B cell (primary cell): Measurements from ENCODE around the gene KRT72.

Experiments used
- CTCF ChIP-seq: fragments of 200-600 bp; IDR thresholded peaks from one replicate; pipeline ENCODE4 v1.8.0; 2022; ENCODE audit warnings: antibody characterized with exemption, mild to moderate bottlenecking
- EZH2 ChIP-seq: IDR thresholded peaks from 2 replicates; pipeline ENCODE4 v1.6.1; 2012; ENCODE audit warnings: borderline replicate concordance, low read depth, mild to moderate bottlenecking, moderate library complexity, low read length; ENCODE audit not compliant: insufficient read depth, poor library complexity, severe bottlenecking

GRCh38 chr12:52541709-52542108 lies 59.6 kb downstream of the KRT72 start:
- TF ChIP-seq CTCF: no peak
- no peak for TF ChIP-seq EZH2
